IPS-20b (cell line): Measurements from ENCODE around the gene NLGN1.

ENCODE experiments used
- H3K27ac ChIP-seq: one replicate; pipeline ENCODE4 v1.5.1; 2013; ENCODE audit warnings: low read length
- H3K27me3 ChIP-seq: 2 replicates; pipeline ENCODE4 v1.6.1; 2013; ENCODE audit warnings: mild to moderate bottlenecking, low read length, inconsistent platforms; ENCODE audit not compliant: insufficient read depth
- H3K36me3 ChIP-seq: 2 replicates; pipeline ENCODE4 v1.6.1; 2013; ENCODE audit warnings: low read depth, mild to moderate bottlenecking, inconsistent platforms, low read length, moderate library complexity; ENCODE audit not compliant: insufficient read depth
- H3K4me1 ChIP-seq: 2 replicates; pipeline ENCODE4 v1.6.1; 2013; ENCODE audit warnings: mild to moderate bottlenecking, control low read depth, inconsistent platforms, low read length, moderate library complexity; ENCODE audit not compliant: insufficient read depth
- H3K4me3 ChIP-seq: 2 replicates; pipeline ENCODE4 v1.5.1; 2013; ENCODE audit warnings: mild to moderate bottlenecking, low read length, inconsistent platforms
- H3K9ac ChIP-seq: 2 replicates; pipeline ENCODE4 v1.6.1; 2013; ENCODE audit warnings: low read depth, mild to moderate bottlenecking, inconsistent platforms, low read length, moderate library complexity
- H3K9me3 ChIP-seq: 2 replicates; pipeline ENCODE4 v1.6.1; 2013; ENCODE audit warnings: mild to moderate bottlenecking, low read depth, low read length, inconsistent platforms; ENCODE audit not compliant: insufficient read depth

Gene NLGN1

DNA sequence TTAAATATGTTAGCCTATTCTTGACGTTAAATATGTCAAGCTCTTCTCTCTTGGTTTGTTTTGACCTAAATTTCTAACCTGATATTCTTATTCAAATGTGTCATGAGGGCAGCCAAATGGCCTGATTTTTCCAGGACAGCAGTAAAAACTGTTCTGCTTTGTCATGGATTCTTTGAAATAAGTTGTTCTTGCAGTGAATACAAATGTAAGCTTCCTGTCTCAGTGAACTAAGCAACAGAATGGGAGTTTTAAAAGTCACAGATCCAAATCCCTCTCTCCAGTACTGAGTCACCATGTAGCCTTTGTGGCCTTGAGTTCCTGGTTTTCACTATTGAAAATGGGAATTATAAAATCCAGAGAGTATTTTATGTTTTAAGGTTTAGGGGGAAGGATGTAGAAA is 301.8 kb downstream of the NLGN1 start:
- Histone ChIP-seq H3K9ac (peak overlapping the region; percentile 29; the same call in 1 of the 2 replicates), H3K27ac (peak overlapping the region; percentile 59), H3K9me3 (peaks cover 5% of the 10 kb centered on the region; the same call in 1 of the 2 replicates), H3K4me1 (peaks cover 13% of the 10 kb centered on the region), H3K36me3 (0 out of 2 replicates have a peak, but pooled peaks cover 4% of the 10 kb centered on the region), H3K27me3 (no peaks in the 10 kb centered on the region), H3K4me3 (no peak overlapping the region; the same call in 1 of the 2 replicates)

DNA sequence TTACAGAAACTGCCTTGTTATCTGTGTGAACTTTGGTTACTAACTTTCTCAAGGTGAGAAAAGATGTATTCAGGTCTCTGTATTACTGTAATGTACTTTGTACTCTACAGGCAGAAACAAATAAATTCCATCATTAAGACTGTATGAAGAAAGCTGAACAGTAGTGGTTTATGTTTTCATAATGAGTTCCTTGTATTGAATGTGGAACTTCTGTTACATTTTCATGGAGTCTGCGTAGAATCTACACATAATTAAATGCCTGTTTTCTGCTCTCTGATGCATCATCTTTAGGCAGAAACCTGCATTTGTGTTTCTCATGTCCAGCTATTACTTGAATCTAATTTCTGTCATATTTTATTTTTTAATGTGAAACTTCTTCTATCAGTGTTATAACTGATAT is 302.8 kb downstream of the NLGN1 start:
- Histone ChIP-seq H3K36me3 (0 out of 2 replicates have a peak, but pooled peaks cover 4% of the 10 kb centered on the region), H3K4me1 (peaks cover 13% of the 10 kb centered on the region), H3K4me3 (no peak overlapping the region), H3K27me3 (no peaks in the 10 kb centered on the region), H3K9me3 (peaks cover 5% of the 10 kb centered on the region; the same call in 1 of the 2 replicates), H3K27ac (no peak overlapping the region), H3K9ac (no peak overlapping the region)

DNA sequence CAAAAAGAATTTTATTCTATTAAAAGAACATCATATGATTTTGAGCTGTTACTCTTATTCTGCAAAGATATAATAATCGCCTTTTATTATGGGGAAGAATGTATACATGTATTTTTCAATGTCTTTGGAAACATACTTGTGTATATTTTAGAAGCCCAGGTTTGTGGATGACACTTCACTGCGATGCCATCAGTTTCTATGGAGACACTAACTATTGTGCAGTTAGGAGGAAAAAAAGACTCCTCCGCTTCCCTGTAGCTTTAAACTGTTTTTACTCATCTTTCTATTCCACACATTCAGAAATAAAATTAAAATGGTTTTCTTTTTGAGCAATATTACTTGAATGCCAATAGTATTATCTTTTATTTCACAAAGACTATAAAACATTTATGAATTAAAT is 305.0 kb downstream of the NLGN1 start:
- Histone ChIP-seq H3K4me3 (no peak overlapping the region), H3K9me3 (peaks cover 5% of the 10 kb centered on the region; the same call in 1 of the 2 replicates), H3K27me3 (no peaks in the 10 kb centered on the region), H3K4me1 (peaks cover 13% of the 10 kb centered on the region), H3K36me3 (0 out of 2 replicates have a peak, but pooled peaks cover 4% of the 10 kb centered on the region), H3K9ac (no peak overlapping the region), H3K27ac (no peak overlapping the region)

DNA sequence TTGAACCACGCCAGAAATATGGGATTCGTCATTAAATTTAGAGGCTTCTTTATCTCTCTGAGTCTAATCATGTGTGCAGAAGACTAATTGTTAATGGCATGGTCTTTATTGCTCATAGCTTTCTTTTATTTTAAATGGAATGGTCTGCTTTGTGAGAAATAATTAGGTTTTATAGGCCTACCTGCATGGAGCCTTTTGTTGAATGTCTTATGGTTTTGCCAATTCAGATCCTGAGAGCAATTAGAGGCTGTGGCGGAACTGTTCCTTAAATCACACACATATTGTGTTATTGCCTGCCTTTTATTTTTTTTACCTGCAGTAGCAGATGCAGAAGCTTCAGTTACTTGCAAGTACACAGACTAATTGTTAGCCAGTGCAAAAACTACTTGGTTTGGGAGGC is 306.2 kb downstream of the NLGN1 start:
- no peak overlapping the region for H3K27ac ChIP-seq
- no peak overlapping the region for H3K9ac ChIP-seq
- no peak overlapping the region for H3K4me3 ChIP-seq
- H3K27me3 ChIP-seq, result no peaks in the 10 kb centered on the region
- H3K36me3 ChIP-seq, result 0 out of 2 replicates have a peak, but pooled peaks cover 4% of the 10 kb centered on the region
- peaks cover 5% of the 10 kb centered on the region; the same call in 1 of the 2 replicates for H3K9me3 ChIP-seq
- peaks cover 13% of the 10 kb centered on the region for H3K4me1 ChIP-seq

DNA sequence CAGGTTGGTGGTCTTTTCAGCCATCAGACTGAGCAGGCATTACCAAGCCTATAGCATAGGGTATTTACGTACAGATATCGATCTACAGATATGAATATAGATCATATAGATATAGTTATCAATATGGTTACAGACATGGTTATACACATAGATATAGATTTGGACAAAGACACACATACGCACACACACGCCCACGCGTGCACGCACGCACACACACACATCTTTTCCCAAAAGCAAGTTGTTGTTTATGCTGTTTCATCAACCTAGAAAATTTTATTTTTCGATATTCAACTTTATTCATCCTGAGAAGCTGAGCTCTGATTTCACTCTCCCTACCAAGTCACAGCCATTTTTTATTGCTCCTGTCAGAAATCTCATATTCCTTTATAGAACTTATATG is 309.1 kb downstream of the NLGN1 start:
- no peak overlapping the region for H3K4me3 ChIP-seq
- H3K36me3 ChIP-seq, result no peaks in the 10 kb centered on the region
- H3K9ac ChIP-seq, result no peak overlapping the region
- H3K27me3 ChIP-seq, result no peaks in the 10 kb centered on the region
- H3K27ac ChIP-seq, result no peak overlapping the region
- H3K4me1 ChIP-seq, result no peaks in the 10 kb centered on the region; the same call in 1 of the 2 replicates
- no peaks in the 10 kb centered on the region for H3K9me3 ChIP-seq

DNA sequence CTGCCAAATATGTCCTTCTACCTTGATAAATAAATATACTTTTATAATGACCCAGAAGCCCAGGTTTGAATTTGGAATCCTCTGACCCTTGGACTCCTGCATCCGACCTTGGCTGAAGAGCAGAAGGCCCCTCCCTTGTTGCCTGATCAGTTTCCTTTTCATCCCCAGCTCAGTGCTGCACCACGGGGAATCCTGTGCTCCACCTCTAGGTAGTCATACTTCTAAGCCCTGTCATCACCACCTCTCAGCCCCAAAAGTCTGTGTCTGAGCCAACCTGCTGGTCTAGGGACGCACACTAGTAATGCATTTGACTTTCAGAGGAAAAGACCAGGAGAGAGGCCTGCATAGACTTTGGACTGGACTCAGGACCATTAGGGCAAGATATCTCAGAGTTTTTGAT is 310.6 kb downstream of the NLGN1 start:
- Histone ChIP-seq H3K4me1 (no peaks in the 10 kb centered on the region; the same call in 1 of the 2 replicates), H3K27me3 (no peaks in the 10 kb centered on the region), H3K9ac (no peak overlapping the region), H3K36me3 (no peaks in the 10 kb centered on the region), H3K9me3 (no peaks in the 10 kb centered on the region), H3K4me3 (no peak overlapping the region), H3K27ac (no peak overlapping the region)

DNA sequence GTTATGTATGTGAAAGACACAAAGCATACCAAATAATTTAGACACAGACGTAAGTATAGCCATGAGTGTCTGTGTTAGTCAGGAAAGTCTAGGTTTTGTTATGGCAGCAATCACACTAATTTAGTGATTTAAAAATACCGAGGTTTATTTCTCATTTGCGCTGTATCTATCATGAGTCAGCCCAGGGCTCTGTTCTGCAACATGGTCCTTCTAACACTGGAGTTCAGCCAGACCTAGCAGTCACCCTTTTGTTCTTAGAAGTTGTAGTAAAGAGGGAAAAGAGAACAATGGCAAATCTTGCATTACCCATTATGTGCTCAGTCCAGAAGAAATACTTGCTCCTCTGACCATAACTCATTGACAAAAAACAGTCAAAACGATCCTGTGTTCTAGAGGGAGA is 311.5 kb downstream of the NLGN1 start:
- no peaks in the 10 kb centered on the region for H3K27me3 ChIP-seq
- H3K4me3 ChIP-seq, result no peak overlapping the region
- H3K9ac ChIP-seq, result no peak overlapping the region
- no peaks in the 10 kb centered on the region for H3K9me3 ChIP-seq
- no peaks in the 10 kb centered on the region for H3K4me1 ChIP-seq
- H3K27ac ChIP-seq, result no peak overlapping the region
- H3K36me3 ChIP-seq, result no peaks in the 10 kb centered on the region

DNA sequence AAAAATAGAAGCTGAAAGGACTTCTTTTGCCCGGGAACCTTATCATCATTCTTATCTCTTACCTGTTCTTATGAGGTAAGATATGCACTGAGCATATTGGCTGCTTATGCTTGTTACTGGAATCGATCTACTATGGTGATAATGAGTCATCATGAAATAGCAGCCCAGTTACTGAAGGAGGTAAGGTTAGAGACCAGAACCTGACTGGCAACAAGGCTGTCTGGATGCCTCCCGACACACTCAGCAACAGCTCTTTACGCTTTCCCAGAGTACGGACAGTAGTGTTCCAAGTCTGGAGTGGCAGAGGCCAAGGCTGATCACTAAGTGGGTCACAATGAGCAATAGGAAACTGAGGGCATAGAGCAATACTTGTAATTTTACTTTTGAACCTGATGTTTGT is 314.1 kb downstream of the NLGN1 start:
- Histone ChIP-seq H3K4me3 (no peak overlapping the region), H3K4me1 (no peaks in the 10 kb centered on the region), H3K27me3 (no peaks in the 10 kb centered on the region), H3K9me3 (no peaks in the 10 kb centered on the region), H3K27ac (no peak overlapping the region), H3K36me3 (no peaks in the 10 kb centered on the region), H3K9ac (no peak overlapping the region)

DNA sequence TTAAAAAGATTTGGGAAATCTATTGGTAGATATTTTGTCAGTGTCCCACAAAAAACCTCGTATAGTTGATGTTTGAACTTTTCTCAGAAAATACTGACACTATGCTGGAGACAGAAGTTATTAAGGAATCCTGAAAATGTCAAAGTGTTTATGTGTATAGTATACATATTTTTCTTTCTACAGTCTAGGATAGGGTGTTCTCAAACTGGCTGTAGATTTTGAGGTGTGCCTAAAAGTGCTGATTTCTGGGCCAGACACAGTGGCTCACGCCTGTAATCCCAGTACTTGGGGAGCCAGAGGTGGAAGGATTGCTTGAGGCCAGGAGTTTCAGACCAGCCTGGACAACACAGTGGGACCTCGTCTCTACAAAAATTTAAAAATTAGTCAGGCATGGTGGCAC is 322.0 kb downstream of the NLGN1 start:
- Histone ChIP-seq H3K9ac (no peak overlapping the region), H3K4me3 (no peak overlapping the region), H3K27ac (no peak overlapping the region), H3K27me3 (no peaks in the 10 kb centered on the region), H3K4me1 (peaks cover 14% of the 10 kb centered on the region; the same call in 1 of the 2 replicates), H3K36me3 (no peaks in the 10 kb centered on the region), H3K9me3 (no peaks in the 10 kb centered on the region)

DNA sequence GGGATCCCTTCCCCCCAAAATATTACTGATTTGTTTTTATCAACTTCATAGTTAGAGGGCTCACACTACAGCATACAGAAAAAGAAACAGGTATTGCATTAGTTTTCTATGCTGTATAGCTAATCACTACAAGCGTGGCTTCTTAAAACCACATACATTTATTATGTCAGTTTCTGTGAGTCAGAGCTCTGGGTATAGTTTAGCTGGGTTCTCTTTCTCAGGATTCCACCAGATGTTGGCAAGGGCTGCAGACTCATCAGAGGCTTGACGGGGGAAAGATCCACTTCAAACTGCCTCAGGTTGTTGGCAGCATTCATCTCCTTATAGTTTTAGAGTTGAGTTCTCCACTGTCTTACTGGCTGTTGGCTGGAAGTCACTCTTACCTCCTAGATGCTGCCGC is 328.0 kb downstream of the NLGN1 start:
- Histone ChIP-seq H3K4me1 (peaks cover 5% of the 10 kb centered on the region; the same call in 1 of the 2 replicates), H3K9me3 (no peaks in the 10 kb centered on the region), H3K9ac (no peak overlapping the region)

DNA sequence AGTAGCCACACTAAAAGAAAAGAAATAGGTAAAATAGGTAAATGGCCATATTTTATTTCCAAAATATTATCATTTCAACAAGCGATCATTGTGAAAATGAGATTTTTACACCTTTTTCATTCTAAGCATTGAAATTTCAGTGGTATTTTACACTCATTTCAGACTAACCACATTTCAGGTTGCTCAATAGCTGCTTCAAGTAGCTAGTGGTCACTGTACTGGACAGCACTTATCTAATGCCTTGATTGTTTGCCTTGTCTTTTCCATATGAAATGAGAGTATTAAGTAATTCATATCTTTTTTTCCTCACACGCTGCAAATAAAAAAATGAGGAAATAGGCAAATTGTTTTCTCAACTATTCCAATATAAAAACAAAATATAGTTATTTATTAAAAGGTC is 332.8 kb downstream of the NLGN1 start:
- no peak overlapping the region for H3K27ac ChIP-seq
- no peaks in the 10 kb centered on the region for H3K27me3 ChIP-seq
- H3K36me3 ChIP-seq, result no peaks in the 10 kb centered on the region
- no peak overlapping the region for H3K4me3 ChIP-seq
- H3K4me1 ChIP-seq, result peaks cover 9% of the 10 kb centered on the region
- no peaks in the 10 kb centered on the region for H3K9me3 ChIP-seq
- H3K9ac ChIP-seq, result no peak overlapping the region

More for the DNA sequence above, 328.0 kb downstream of the NLGN1 start:
- H3K36me3 ChIP-seq, result no peaks in the 10 kb centered on the region
- H3K27ac ChIP-seq, result no peak overlapping the region
- H3K4me3 ChIP-seq, result no peak overlapping the region
- no peaks in the 10 kb centered on the region for H3K27me3 ChIP-seq

DNA sequence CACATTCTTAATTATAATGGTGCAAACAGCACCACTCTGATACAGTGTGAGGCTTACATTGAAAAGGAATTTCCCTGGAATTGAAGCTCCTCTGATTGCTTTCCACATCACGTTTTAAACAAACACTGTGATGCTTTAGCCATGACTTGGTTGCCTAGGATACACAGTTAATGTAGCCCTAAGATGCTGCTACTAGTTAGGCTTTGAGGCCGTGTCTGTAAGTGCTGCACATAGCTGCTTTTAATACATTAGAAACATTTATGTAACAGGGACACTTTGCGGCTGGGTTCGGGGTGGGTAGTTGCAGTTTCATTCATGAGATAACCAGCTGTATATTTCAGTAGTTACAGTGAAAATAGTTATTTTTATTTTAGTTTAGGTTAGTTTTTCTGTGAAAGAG is 334.7 kb downstream of the NLGN1 start:
- H3K4me3 ChIP-seq, result no peak overlapping the region
- no peak overlapping the region for H3K9ac ChIP-seq
- H3K36me3 ChIP-seq, result no peaks in the 10 kb centered on the region
- H3K27me3 ChIP-seq, result no peaks in the 10 kb centered on the region
- H3K9me3 ChIP-seq, result no peaks in the 10 kb centered on the region
- H3K4me1 ChIP-seq, result peaks cover 12% of the 10 kb centered on the region
- H3K27ac ChIP-seq, result no peak overlapping the region
